GM10266 (cell line): ENCODE results near the gene XXYLT1.

Source experiments
- DNase-seq: peaks from one replicate; pipeline ENCODE4 v3.0.0; 2012; ENCODE audit errors: extremely low spot score
- TF ChIP-seq, protein P1 (sequence below): IDR thresholded peaks from 2 replicates; pipeline ENCODE4 v1.5.1; 2012; ENCODE audit warnings: mild to moderate bottlenecking, low read depth; ENCODE audit not compliant: control insufficient read depth, insufficient read depth; ENCODE audit errors: missing control alignments

Gene XXYLT1

GRCh38 chr3:195116407-195117185, 154.4 kb downstream of the XXYLT1 start:
- TF ChIP-seq, protein P1, sequence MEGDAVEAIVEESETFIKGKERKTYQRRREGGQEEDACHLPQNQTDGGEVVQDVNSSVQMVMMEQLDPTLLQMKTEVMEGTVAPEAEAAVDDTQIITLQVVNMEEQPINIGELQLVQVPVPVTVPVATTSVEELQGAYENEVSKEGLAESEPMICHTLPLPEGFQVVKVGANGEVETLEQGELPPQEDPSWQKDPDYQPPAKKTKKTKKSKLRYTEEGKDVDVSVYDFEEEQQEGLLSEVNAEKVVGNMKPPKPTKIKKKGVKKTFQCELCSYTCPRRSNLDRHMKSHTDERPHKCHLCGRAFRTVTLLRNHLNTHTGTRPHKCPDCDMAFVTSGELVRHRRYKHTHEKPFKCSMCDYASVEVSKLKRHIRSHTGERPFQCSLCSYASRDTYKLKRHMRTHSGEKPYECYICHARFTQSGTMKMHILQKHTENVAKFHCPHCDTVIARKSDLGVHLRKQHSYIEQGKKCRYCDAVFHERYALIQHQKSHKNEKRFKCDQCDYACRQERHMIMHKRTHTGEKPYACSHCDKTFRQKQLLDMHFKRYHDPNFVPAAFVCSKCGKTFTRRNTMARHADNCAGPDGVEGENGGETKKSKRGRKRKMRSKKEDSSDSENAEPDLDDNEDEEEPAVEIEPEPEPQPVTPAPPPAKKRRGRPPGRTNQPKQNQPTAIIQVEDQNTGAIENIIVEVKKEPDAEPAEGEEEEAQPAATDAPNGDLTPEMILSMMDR = no peak
- DNase-seq = no peak

DNA sequence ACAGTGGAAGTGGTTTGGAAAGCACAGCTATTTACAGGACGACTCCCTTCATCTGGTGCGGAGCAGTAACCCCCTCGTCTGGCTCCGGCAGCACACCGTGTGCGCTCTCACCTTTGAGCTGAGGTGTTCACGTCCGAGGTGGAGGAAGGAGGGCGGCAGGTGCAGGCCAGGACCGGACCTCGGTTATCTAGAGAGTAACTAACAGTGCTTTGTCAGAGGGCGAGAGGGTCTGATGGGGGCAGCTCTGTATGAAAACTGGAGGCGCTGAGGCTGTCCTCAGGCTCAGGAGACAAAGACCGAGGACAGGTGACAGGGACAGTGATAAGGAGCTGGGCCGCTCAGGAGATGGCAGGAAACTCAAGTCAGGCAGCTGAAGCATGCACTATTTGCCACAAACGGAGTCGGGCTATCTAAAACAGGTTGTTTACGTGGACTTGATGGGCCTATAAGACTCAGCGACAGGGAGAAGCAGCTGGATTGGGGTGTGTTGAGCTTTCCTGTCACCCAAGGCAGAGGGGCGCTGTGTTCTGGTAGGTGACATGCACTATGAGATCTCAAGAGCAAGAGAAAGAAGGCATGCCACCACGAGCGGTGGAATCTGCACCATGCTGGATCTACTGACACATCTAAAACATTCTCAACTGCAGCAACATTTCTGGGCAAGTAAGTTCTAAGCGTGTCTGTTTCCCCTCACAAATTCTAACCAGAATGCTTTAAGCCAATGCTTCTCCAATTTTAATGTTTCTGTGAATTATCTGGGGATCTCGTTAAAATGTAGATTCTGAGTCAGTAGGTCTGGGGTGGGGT, 155.2 kb downstream of the XXYLT1 start:
- TF ChIP-seq, protein P1 = no peak
- no peak for DNase-seq

- TF ChIP-seq, protein P1 = no peak
- DNase-seq = no peak
Observed at GRCh38 chr3:195114786-195115599, 156.0 kb downstream of the XXYLT1 start.

GRCh38 chr3:195113536-195114425, 157.2 kb downstream of the XXYLT1 start:
- TF ChIP-seq, protein P1 = no peak
- no peak for DNase-seq

- TF ChIP-seq, protein P1 = no peak
- no peak for DNase-seq
Observed at GRCh38 chr3:195113048-195113447, 157.9 kb downstream of the XXYLT1 start.

- no peak for DNase-seq
Observed at GRCh38 chr3:195112361-195112791, 158.6 kb downstream of the XXYLT1 start.

More at GRCh38 chr3:195112361-195112791, 158.6 kb downstream of the XXYLT1 start:
- TF ChIP-seq, protein P1 = no peak
